GM18499 (cell line): Measurements from ENCODE around the gene HBQ1.
"Not testable (repeated sequence)": the region's sequence is repeated elsewhere in the genome, so short reads cannot be mapped to it uniquely, and the experiment has no call there.

Source experiments
- ATAC-seq: cut with Tn5 transposase; IDR thresholded peaks from one replicate; pipeline ENCODE4 v1.9.1; 2021; ENCODE audit warnings: moderate number of reproducible peaks; ENCODE audit not compliant: insufficient read depth, unreplicated experiment

Gene HBQ1

GRCh38 chr16:160242-160641, 20.0 kb upstream of the HBQ1 start:
- not testable (repeated sequence) for ATAC-seq

DNA sequence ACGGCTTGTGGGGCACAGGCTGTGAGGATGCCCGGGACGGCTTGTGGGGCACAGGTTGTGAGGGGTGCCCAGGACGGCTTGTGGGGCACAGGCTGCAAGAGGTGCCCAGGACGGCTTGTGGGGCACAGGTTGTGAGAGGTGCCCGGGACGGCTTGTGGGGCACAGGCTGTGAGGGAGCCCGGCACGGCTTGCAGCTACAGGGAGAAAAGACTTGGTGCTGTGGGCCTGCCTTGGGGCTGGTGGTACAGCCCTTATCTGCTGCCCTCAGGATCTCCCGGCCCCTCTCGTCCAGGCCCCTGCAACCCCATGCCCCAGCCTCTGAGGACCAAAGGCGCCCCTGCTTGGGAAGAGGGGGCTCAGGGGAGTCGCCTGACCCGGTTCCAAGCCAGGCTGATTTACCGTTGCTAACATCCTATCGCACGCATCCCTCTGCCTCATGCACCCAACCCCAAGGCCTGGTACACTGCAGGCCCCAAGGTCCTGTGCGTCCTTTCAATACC, 19.5 kb upstream of the HBQ1 start:
- ATAC-seq = no peak

- no peak for ATAC-seq
These were observed 17.8 kb upstream of the HBQ1 start for GRCh38 chr16:162271-162991.

DNA sequence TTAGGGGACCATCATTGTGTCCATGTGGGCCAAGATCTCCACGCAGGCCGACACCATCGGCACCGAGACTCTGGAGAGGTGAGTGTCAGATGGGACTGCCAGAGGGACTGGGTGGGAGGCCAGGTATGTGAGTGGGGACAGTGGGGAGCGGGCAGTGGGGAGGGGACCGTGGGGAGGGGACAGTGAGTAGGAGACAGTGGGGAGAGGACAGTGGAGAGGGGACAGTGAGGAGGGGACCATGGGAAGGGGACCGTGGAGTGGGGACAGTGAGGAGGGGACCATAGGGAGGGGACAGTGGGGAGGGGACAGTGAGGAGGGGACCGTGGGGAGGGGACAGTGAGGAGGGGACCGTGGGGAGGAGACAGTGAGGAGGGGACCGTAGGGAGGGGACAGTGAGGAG, 17.1 kb upstream of the HBQ1 start:
- not testable (repeated sequence) for ATAC-seq

GRCh38 chr16:163696-164095, 16.6 kb upstream of the HBQ1 start:
- ATAC-seq = not testable (repeated sequence)

- ATAC-seq = not testable (repeated sequence)
These were observed 16.0 kb upstream of the HBQ1 start for GRCh38 chr16:164134-164823.

DNA sequence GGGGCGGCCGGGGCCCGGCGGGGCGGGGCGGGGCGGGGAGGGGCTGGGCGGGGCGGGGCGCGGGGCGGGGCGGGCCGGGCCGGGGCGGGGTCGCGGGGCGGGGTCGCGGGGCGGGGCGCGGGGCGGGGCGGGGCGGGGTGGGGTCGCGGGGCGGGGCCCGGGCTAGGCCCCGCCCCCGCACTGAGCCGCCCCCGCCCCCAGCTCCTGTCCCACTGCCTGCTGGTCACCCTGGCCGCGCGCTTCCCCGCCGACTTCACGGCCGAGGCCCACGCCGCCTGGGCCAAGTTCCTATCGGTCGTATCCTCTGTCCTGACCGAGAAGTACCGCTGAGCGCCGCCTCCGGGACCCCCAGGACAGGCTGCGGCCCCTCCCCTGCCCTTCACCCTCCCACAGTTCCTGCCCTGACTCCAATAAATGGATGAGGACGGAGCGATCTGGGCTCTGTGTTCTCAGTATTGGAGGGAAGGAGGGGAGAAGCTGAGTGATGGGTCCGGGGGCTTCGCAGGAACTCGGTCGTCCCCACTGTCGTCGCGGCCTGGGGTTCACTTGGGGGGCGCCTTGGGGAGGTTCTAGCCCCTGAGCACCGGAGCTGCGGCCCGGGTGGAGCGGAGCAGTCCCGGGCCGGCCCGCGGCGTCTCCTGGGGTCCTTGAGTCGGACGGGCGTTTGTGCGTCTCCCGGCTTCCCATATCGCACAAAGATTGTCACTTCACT, 15.3 kb upstream of the HBQ1 start:
- ATAC-seq = no peak

GRCh38 chr16:165539-166374, 14.5 kb upstream of the HBQ1 start, which contains the start of gene HBM:
HBM (plus strand) TSS chr16:165978; CDS start chr16:165998, 20 bp downstream.
- no peak for ATAC-seq

DNA sequence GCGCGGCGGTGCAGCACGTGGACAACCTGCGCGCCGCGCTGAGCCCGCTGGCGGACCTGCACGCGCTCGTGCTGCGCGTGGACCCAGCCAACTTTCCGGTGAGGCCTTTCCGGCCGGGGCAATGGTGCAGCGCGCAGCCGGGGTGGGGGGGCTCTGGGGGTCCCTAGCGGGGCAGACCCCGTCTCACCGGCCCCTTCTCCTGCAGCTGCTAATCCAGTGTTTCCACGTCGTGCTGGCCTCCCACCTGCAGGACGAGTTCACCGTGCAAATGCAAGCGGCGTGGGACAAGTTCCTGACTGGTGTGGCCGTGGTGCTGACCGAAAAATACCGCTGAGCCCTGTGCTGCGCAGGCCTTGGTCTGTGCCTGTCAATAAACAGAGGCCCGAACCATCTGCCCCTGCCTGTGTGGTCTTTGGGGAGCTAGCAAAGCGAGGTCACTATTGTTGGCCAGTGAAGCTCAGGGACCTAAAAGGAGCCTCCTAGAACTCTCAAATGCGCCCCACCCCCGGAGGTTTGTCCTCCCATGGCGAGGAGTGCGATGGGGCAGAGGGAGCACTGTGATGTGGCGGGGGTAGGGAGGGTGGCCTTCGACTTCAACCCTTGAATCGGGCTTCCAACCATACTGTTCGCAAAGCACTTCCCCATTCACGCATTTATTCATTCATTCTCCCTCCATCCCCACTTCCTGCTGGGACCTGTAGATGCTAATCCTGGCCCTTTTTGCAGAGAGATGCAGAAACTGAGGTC, 13.7 kb upstream of the HBQ1 start:
- ATAC-seq = no peak

GRCh38 chr16:167122-167690, 13.1 kb upstream of the HBQ1 start:
- ATAC-seq = no peak

DNA sequence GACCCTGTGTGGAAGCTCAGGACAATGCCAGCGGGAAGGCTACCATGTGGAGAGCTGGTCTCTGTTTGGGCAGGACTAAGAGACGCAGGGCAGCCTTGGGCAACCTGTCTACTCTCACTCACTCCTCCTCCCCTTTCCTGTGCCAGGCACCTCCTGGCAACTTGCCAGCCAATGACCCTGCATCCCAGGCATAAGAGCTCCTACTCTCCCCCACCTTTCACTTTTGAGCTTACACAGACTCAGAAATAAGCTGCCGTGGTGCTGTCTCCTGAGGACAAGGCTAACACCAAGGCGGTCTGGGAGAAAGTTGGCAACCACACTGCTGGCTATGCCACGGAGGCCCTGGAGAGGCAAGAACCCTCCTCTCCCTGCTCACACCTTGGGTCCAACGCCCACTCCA, 11.8 kb upstream of the HBQ1 start:
- no peak for ATAC-seq

DNA sequence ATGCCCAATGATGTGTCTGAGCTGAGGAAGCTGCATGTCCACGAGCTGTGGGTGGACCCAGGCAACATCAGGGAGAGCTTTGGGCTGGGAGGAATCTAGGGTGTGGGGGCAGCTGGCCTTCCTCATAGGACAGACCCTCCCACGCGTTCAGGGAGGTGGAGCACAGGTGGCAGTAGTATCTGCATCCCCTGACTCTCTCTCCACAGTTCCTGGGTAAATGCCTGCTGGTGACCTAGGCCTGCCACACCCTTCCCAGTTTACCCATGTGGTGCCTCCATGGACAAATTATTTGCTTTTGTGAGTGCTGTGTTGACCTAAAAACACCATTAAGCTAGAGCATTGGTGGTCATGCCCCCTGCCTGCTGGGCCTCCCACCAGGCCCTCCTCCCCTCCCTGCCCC, 11.2 kb upstream of the HBQ1 start:
- ATAC-seq = no peak

GRCh38 chr16:170088-170507, 10.2 kb upstream of the HBQ1 start:
- ATAC-seq = not testable (repeated sequence)

DNA sequence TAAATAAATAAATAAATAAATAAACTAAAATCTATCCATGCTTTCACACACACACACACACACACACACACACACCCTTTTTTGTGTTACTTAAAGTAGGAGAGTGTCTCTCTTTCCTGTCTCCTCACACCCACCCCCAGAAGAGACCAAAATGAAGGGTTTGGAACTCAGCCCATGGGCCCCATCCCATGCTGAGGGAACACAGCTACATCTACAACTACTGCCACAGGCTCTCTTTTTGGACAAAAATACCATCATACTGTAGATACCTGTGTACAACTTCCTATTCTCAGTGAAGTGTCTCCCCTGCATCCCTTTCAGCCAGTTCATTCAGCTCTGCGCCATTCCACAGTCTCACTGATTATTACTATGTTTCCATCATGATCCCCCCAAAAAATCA, 9.5 kb upstream of the HBQ1 start:
- no peak for ATAC-seq

GRCh38 chr16:172374-172941, 7.8 kb upstream of the HBQ1 start, which contains the start of gene HBA2:
HBA2 (plus strand) TSS chr16:172876; CDS start chr16:172913, 37 bp downstream.
- not testable (repeated sequence) for ATAC-seq

- not testable (repeated sequence) for ATAC-seq
These were observed 6.9 kb upstream of the HBQ1 start for GRCh38 chr16:173211-173854.

DNA sequence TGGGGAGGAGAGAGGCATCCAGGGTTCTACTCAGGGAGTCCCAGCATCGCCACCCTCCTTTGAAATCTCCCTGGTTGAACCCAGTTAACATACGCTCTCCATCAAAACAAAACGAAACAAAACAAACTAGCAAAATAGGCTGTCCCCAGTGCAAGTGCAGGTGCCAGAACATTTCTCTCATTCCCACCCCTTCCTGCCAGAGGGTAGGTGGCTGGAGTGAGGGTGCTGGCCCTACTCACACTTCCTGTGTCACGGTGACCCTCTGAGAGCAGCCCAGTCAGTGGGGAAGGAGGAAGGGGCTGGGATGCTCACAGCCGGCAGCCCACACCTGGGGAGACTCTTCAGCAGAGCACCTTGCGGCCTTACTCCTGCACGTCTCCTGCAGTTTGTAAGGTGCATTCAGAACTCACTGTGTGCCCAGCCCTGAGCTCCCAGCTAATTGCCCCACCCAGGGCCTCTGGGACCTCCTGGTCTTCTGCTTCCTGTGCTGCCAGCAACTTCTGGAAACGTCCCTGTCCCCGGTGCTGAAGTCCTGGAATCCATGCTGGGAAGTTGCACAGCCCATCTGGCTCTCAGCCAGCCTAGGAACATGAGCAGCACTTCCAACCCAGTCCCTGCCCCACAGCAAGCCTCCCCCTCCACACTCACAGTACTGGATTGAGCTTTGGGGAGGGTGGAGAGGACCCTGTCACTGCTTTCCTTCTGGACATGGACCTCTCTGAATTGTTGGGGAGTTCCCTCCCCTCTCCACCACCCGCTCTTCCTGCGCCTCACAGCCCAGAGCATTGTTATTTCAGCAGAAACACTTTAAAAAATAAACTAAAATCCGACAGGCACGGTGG, 6.1 kb upstream of the HBQ1 start:
- not testable (repeated sequence) for ATAC-seq
